Umbilical cord (tissue), 2 donors: Measurements from ENCODE around the gene IRS1. TPM values are rescaled to one million over a fixed set of nuclear protein-coding genes. Genes with fewer than 3 reads are reported as not detected.

Experiments used
- DNase-seq: peaks from one replicate; pipeline ENCODE4 v3.0.0-alpha.2; 2015; ENCODE audit warnings: low spot score
- total RNA-seq: library from RNA; depleted of rRNA; stranded (reverse); fragments of >200 nt; gene quantifications from one replicate; pipeline ENCODE4 v1.2.3, GENCODE V29; 2014; ENCODE audit warnings: low replicate concordance; ENCODE audit not compliant: insufficient read depth

The IRS1 gene
- total RNA-seq, 1 donor from 2014 or later: 15.2 TPM

- peak; percentile 85 for DNase-seq
These were observed 74.3 kb downstream of the IRS1 start for GRCh38 chr2:226725126-226725860.

DNA sequence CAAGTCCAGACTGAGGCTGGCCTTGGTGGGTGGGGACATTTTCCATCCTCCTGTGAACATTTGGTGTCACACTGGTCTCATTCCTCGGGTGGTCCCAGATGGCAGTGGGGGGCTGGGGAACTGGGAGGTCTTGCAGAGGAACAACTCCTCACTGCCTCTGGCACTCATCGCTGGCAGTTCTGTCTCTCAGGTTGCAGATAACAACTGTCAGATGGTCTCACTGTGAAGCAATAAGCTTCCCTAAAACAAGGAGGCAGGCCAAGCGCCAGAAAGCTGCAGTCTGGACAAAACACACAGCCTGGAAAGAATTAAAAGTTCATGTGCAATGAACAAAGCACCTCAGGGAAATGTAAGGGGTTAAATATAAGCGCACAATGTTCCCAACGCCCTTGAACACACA lies 78.1 kb downstream of the IRS1 start:
- DNase-seq: peak; percentile 81

DNA sequence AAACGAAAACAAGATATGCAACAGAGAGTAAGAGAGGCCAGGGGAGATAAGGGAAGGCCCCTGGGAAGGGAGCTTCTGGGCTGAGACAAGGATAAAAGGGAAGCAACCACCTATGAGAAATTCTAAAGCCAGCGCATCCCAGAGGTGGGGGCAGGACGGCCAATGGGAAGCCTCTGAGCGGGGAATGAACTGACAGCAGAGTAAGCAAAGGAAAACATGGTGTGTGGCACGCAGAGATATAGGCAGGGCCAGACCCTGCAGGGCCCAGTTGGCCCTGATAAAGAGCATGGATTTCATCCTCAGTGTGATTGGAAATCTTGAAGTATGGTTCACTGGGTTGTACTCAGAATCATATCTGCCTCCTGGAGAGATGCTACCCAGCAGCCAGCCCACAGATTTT lies 78.7 kb downstream of the IRS1 start:
- DNase-seq: peak; percentile 44

- no peak for DNase-seq
These were observed 81.9 kb downstream of the IRS1 start for GRCh38 chr2:226717719-226718118.

GRCh38 chr2:226716126-226716525 lies 83.5 kb downstream of the IRS1 start:
- DNase-seq: no peak

GRCh38 chr2:226715347-226715990 lies 84.2 kb downstream of the IRS1 start:
- DNase-seq: no peak

DNA sequence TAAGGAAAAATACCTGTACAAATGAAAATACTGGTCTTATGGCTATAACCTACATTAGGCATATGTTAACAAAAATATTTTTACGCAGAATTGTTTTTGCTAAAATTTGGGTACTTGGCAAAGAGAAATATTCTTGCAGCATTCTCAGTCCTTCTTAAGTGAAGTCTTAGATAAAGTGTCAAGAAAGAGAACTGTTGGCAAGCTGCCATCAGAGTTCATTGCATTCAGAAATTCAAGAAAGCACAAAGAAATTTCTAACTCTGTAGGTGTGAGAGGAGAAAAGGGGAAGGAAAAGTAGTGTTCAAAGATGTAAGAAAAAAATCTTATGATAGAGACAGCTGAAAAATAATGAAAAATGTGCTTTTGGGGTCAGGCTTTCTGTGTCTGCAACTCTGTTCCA lies 86.7 kb downstream of the IRS1 start:
- DNase-seq: no peak

DNA sequence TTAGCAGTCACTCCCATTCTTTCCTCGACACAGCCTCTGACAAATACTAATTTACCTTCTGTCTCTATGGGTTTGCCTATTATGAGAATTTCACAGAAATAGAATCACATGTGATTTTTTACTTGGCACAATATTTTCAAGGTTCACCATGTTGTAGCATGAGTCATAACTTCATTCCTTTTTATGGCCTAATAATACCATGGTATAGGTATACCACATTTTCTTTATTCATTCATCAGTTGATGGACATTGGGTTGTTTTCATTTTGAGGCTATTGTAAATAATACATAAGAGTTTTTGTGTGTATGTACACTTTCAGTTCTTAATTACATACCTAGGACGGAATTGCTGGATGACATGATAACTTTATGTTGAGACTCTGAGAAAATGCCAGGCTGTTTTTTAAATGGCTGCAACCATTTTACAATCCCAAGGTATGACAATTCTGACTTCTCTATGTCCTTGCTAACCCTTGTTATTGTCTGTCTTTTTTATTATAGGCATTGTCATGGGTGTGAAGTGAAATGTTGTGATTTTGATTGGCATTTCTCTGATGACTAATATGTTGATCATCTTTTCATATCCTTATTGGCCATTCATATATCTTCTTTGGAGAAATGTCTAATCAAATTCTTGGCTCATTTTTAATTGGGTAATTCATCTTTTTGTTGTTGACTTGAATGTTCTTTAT lies 87.9 kb downstream of the IRS1 start:
- no peak for DNase-seq

GRCh38 chr2:226707499-226707898 lies 92.1 kb downstream of the IRS1 start:
- DNase-seq: no peak

GRCh38 chr2:226705965-226706364 lies 93.7 kb downstream of the IRS1 start:
- no peak for DNase-seq

- no peak for DNase-seq
These were observed 94.3 kb downstream of the IRS1 start for GRCh38 chr2:226705133-226705886.

DNA sequence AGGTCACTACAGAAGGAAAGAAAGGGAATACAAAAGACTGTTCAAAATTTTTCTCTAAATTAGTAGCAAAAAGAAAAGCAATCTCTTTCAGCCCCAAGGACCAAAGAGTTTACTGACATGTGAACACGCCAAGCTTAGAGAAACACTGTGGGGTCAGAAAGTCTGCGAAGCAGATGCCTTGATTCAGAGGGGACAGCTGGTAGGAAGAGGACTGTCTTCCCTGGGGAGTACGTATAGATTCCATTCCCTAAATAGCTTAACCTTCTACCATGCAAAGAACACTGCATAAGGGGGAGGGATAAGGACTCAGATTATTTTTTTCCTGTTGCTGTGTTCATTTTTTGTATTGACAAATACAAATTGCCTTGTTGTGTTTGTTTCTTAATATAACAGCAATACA lies 96.1 kb downstream of the IRS1 start:
- DNase-seq: no peak

GRCh38 chr2:226702376-226702775 lies 97.2 kb downstream of the IRS1 start:
- no peak for DNase-seq

DNA sequence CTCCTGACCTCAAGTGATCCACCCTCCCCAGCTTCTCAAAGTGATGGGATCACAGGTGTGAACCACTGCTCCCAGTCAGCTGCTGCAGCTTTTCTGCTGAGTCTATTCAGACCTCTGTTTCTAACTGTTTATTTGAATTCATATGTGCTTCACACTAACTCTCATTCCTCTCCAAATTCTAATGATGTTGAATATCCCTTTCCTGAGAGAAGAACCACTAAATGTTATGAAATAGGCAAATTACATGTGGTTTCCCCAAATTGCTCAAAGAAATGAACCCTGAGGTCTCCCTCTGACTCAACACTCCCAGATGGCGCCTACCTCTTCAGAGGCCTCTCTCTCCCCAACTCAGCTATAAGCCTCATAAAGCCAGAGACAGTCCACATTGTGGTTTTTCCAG lies 98.6 kb downstream of the IRS1 start:
- peak; percentile 59 for DNase-seq

DNA sequence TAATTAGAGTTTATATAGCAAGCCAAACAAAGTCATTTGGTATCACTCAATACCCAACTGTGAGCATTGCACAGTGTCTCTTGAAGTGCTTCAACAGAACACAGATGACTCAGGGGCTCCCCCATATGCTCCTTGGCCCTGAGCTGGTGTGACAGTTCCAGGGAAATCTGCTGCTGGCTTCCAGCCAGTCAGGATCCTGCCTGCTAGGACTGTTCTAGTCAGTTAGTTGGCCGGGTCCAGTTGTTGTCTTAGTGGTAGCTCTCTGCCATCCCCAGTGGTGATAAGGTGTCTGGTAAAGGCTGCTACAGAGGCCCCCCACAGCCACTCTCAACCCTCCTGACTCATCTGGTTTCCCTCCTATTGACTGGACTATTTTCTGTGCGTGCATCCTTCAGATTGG lies 100.3 kb downstream of the IRS1 start:
- DNase-seq: no peak

DNA sequence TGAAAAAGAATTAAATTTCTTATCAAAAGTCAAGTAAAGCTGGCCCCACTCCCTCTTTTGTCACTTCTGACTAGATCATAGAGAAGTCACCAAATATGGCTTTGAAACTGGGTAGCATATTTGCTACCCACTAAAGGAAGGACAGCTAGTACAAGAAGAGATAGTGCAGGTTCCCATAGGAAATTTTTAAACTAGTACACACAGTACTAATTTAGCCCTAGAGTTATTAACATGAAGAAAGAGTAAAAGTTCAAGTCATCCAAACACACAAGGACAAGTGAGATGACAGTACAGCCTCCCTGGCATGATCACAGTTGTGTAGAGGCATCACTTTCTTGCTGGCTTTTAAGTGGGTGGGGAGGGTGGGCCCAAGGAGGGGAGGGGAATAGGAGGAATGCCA lies 100.9 kb downstream of the IRS1 start:
- no peak for DNase-seq

DNA sequence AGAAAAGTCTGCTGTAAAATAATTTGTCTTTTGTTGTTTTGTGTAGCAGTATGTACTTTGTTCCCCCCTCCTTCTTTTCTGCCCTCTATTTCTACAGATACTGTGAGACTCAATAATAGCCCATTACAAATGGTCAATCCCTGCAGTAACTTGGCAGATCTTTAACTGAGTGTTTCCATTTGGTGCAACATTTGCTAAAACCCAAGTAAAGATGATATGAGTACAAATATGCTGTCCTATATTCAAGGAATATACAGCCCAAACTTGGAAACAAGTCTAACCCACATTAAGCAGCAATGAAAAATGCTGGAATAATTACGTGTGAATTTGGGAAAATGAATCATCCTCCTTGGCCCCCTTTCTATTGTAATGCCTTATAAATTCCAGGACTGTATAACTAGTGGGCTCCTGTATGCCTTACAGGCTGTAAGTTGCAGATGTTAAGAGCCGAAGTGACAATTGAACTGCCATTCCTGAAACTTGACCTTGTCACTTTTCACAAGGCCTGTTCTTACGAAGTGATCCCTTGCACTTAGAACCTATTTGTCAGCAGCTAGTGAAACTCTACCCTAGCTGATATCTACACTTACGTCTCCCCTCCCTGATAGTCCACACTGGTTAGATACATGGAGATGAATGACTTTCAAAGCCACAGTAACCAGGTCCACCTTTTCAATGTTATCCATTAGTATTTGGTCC lies 104.9 kb downstream of the IRS1 start:
- no peak for DNase-seq

DNA sequence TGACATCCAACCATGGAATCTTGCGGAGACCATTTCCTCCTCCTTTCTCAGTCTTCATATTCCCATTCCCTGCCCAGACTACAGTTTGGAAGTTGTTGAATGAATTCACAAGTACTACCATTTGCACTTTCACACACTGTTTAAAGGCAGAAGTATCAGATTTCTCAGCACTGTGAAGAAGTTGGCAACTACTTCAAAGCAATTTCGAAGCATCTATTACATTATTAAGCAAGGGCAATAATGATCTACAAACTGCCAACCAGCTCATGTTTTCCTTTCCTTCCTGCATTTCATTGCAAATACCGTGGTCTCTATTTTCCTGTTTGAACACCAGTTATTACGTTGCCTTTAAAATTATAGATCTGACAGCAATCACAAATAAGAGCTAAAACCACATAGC lies 105.5 kb downstream of the IRS1 start:
- no peak for DNase-seq

DNA sequence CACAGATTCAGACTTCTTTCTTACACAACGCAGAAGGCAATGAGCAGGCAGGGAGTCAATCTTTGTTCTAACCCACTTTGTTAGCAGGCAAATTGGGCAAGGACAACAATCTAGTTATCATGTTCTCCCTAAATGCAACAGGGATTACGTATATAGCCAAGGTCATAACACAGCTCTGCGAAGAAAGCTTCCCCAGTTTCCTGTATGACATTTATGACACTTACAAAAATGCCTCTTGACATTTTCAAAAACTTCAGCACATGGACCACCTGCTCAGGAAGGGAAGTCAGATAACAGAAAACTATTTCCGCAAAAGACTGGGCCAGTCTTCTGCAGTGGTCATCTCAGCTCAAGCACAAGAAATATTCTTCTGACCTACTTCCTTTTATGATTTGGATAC lies 106.1 kb downstream of the IRS1 start:
- peak; percentile 21 for DNase-seq

DNA sequence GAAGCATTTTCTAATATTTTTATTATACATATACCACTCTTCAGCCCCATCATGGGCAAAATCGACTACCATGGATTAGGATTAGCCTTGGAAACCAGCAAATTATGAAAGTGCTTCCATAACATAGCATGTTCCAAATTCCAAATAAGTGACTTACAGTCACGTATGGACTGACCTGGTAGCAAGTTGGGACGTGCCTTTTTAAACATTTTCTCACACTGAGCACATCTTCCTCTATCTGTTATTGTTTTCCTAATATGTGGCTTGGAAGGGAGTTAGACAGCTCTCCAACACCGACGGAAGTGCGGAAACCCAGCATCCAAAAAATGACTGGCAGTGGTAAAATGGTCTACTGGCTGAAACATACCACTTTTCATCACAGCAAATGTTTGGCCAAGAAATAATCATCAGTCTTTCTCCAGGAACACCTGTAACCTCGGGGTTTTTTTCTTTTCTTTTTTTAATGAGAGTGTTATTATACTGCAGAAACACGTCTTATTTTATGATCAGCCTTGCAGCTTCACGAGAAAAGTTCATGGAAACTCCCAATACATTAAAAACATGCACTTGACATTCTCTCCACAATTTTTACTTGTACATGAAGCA lies 107.0 kb downstream of the IRS1 start:
- DNase-seq: no peak

DNA sequence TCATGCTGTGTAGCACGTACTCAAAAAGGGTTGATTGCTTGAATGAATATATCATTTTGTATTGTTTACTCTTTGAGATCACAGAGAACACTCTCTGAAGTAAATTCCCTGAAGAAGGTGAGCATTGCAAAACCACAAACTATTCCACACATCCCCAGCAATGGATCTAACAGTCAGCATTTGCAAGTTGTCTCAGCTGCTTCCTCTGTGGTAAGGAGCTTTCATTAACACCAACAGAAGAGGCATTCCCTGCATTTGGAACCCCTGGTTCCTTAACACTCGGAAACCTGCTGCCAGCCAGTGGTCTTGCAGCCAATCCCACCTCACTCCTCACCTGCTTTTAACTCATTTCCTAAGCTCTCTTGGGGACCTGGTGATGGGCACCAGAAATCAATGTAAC lies 108.4 kb downstream of the IRS1 start:
- DNase-seq: no peak
